VCaP (cell line): ENCODE data around the gene UEVLD.
A peak's percentile ranks its signal among the peaks of the same experiment; 100 is the strongest.

Experiments
- H3K27ac ChIP-seq: fragments of 450-650 bp; 2 replicates; pipeline ENCODE4 v1.5.1; 2017
- TF ChIP-seq, protein P1 (sequence below): fragments of 450-650 bp; conservative IDR thresholded peaks from 2 replicates; pipeline ENCODE4 v1.5.1; 2017; ENCODE audit warnings: mild to moderate bottlenecking, moderate library complexity

UEVLD gene

DNA sequence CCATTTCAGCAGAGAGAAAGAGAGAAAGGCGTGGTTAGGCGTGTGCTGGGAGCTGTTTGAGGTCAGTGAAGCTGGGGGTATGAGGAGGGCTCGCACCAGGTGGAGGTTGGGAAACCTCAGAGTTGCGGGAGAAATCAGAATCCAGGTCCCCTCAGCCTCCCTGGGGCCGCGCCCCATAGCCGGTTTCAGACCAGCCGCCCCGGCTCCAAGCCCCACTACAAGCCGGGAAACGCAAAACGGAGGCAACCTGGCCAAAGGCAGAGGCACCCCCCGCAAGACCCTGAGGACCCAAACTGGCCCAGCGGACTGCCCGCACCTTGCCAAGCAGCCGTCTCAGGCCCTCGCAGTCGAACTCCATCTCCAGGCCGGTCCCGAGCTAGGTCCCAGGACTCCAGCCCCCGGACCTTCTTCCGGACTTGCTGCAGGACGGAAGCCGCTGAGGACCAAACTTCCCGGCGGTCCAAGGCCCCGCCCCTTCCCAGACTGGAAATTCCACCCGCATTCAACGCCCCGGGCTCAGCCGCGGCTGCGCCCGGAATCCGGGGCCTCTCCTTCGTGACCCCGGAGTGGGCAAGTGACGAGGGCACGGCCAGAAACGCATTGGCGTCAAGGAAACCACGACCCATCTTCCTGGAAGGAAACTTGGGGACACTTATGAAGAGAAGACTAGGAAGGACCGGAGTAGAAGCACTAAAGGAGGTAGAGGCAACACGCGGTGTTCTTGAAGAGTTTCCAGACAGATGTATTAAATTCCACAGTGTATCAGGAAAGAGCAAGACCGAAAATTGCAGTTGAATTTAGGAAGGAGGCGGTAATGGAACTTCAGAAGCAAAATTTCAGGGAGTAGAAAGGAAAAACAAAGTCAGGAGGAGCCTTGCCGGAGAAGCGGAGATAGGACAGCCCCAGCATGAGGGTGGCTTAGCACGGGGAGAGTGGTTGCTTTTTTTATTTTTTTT is at the start of gene UEVLD:
TSS of gene UEVLD (minus strand) at position 438 of the 956 bp plus-strand sequence. CDS start at position 358, 80 bp downstream.
- H3K27ac ChIP-seq: peak within 1 kb of the TSS; percentile 85
- TF ChIP-seq, protein P1, sequence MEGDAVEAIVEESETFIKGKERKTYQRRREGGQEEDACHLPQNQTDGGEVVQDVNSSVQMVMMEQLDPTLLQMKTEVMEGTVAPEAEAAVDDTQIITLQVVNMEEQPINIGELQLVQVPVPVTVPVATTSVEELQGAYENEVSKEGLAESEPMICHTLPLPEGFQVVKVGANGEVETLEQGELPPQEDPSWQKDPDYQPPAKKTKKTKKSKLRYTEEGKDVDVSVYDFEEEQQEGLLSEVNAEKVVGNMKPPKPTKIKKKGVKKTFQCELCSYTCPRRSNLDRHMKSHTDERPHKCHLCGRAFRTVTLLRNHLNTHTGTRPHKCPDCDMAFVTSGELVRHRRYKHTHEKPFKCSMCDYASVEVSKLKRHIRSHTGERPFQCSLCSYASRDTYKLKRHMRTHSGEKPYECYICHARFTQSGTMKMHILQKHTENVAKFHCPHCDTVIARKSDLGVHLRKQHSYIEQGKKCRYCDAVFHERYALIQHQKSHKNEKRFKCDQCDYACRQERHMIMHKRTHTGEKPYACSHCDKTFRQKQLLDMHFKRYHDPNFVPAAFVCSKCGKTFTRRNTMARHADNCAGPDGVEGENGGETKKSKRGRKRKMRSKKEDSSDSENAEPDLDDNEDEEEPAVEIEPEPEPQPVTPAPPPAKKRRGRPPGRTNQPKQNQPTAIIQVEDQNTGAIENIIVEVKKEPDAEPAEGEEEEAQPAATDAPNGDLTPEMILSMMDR: no peak

- TF ChIP-seq, protein P1: no peak
- H3K27ac ChIP-seq: peak within 1 kb of the TSS; percentile 81
Observed at GRCh38 chr11:18634140-18635032, 45.9 kb upstream of the UEVLD start, which contains the start of gene SPTY2D1. SPTY2D1 (minus strand) TSS chr11:18634342; CDS start chr11:18634257, 85 bp downstream.

- H3K27ac ChIP-seq: peak overlapping the region; percentile 81
Observed at GRCh38 chr11:18633256-18634139, 45.0 kb upstream of the UEVLD start.

DNA sequence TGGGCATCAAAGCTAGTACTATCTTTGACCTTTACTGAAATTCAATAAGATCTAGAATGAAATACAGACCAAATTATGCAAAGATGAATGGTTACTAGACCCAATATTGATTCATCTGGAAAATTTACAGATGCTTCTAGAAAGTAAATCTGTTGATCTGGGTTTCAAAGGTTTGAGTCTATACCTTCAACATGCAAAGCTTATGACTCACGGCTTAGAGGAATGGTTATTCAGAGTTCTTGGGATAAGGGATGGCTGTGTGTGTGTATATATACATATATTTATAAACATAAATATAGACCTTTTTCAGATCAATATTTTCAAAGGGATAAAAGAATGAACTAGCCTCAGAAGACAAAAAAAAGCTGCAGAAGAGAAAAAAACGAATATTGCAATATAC is 44.3 kb upstream of the UEVLD start:
- peak overlapping the region; percentile 81; the same call in 1 of the 2 replicates for H3K27ac ChIP-seq
- TF ChIP-seq, protein P1: no peak

More at GRCh38 chr11:18633256-18634139, 45.0 kb upstream of the UEVLD start:
- TF ChIP-seq, protein P1: no peak

DNA sequence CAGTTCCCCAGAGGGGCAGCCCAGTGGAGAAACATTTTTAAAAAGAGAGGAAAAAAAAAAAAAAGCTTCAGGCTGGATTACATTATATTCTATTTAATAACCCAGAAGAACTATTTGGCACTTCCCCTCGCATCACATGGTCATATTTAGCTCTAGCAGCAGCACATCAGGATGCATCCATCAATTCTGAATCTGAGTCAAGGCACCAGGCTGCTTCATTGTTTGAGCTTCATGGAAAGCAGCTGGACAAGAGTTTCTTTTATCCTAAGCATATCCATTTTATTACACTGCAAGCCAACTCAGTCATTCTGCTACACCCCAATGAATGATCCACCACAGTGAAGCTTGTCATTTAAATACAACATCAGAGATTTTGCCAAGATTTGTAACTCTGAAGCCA is 35.6 kb upstream of the UEVLD start:
- TF ChIP-seq, protein P1: no peak
- no peak overlapping the region for H3K27ac ChIP-seq

- TF ChIP-seq, protein P1: no peak
- no peak overlapping the region for H3K27ac ChIP-seq
Observed at GRCh38 chr11:18623707-18624106, 35.2 kb upstream of the UEVLD start.
